Stimulated activated effector memory CD8-positive, alpha-beta T cell treated with anti-CD3 and anti-CD28 coated beads, Interleukin-12 subunit alpha, Interleukin-12 subunit beta, amount 100 ng/mL, for 72 hours (primary cell): ENCODE measurements around the gene SUOX.
"Not testable (repeated sequence)": the region's sequence is repeated elsewhere in the genome, so short reads cannot be mapped to it uniquely, and the experiment has no call there.

Experiments used
- ATAC-seq: fragments of 150-1000 bp; cut with Tn5 transposase; 2 replicates; pipeline ENCODE4 v1.10.0; 2021
- DNase-seq, 2 donors: peaks; one replicate each; pipeline ENCODE4 v3.0.0; 2021 to 2022; ENCODE audit warnings: low spot score in 2 of 2
- H3K27ac Mint-ChIP-seq: one replicate; pipeline ENCODE4 v1.8.0; 2022; ENCODE audit warnings: mild to moderate bottlenecking, mixed read lengths
- H3K36me3 Mint-ChIP-seq: one replicate; pipeline ENCODE4 v1.8.0; 2022; ENCODE audit warnings: mild to moderate bottlenecking, mixed read lengths
- H3K4me1 Mint-ChIP-seq: one replicate; pipeline ENCODE4 v1.8.0; 2022; ENCODE audit warnings: mixed read lengths
- H3K4me3 Mint-ChIP-seq: one replicate; pipeline ENCODE4 v1.8.0; 2022; ENCODE audit warnings: mild to moderate bottlenecking, mixed read lengths
- H3K9me3 Mint-ChIP-seq: one replicate; pipeline ENCODE4 v1.8.0; 2022; ENCODE audit warnings: mixed read lengths

Gene SUOX

GRCh38 chr12:55973599-55974307, 23.3 kb upstream of the SUOX start, which contains the start of gene RAB5B:
Gene RAB5B (plus strand): TSS chr12:55974078. CDS start chr12:55986961, 12,883 bp downstream.
- Mint-ChIP-seq H3K9me3 (no peaks in the 10 kb centered on the region), H3K4me3 (no peak within 1 kb of the TSS), H3K4me1 (peaks cover 23% of the 10 kb centered on the region), H3K36me3 (peaks cover 7% of the 10 kb centered on the region), H3K27ac (no peak within 1 kb of the TSS)
- ATAC-seq: peak; percentile 96
- peak; percentile 85 to 97 for DNase-seq

- Mint-ChIP-seq H3K4me1 (peaks cover 28% of the 10 kb centered on the region), H3K4me3 (no peak overlapping the region), H3K36me3 (peaks cover 13% of the 10 kb centered on the region), H3K9me3 (no peaks in the 10 kb centered on the region), H3K27ac (no peak overlapping the region)
- ATAC-seq: peak; percentile 46
- DNase-seq: no peak
These were observed 22.8 kb upstream of the SUOX start for GRCh38 chr12:55974308-55974730.

GRCh38 chr12:55978393-55978792, 18.7 kb upstream of the SUOX start:
- DNase-seq (no peak), ATAC-seq (no peak)
- Mint-ChIP-seq H3K36me3 (peaks cover 49% of the 10 kb centered on the region), H3K4me3 (no peak overlapping the region), H3K4me1 (peaks cover 37% of the 10 kb centered on the region), H3K27ac (no peak overlapping the region), H3K9me3 (no peaks in the 10 kb centered on the region)

- Mint-ChIP-seq H3K9me3 (no peaks in the 10 kb centered on the region), H3K4me3 (no peak overlapping the region), H3K36me3 (peaks cover 56% of the 10 kb centered on the region), H3K27ac (peak overlapping the region; percentile 43), H3K4me1 (peaks cover 37% of the 10 kb centered on the region)
- ATAC-seq (no peak), DNase-seq (no peak)
These were observed 18.0 kb upstream of the SUOX start for GRCh38 chr12:55979069-55979468.

GRCh38 chr12:55981882-55982281, 15.2 kb upstream of the SUOX start:
- H3K36me3 Mint-ChIP-seq: peaks cover 80% of the 10 kb centered on the region
- not testable (repeated sequence) for DNase-seq

GRCh38 chr12:55982319-55982936, 14.6 kb upstream of the SUOX start:
- no peak overlapping the region for H3K27ac Mint-ChIP-seq

More at GRCh38 chr12:55981882-55982281, 15.2 kb upstream of the SUOX start:
- not testable (repeated sequence) for H3K9me3 Mint-ChIP-seq, H3K4me3 Mint-ChIP-seq, H3K27ac Mint-ChIP-seq, ATAC-seq
- peaks cover 30% of the 10 kb centered on the region for H3K4me1 Mint-ChIP-seq

GRCh38 chr12:55983232-55983842, 13.7 kb upstream of the SUOX start:
- DNase-seq: no peak
- Mint-ChIP-seq H3K4me1 (peaks cover 16% of the 10 kb centered on the region), H3K27ac (peak overlapping the region; percentile 48), H3K4me3 (no peak overlapping the region), H3K9me3 (no peaks in the 10 kb centered on the region), H3K36me3 (peaks cover 92% of the 10 kb centered on the region)
- ATAC-seq: no peak

More at GRCh38 chr12:55982319-55982936, 14.6 kb upstream of the SUOX start:
- ATAC-seq (no peak), DNase-seq (no peak)
- H3K4me1 Mint-ChIP-seq: peaks cover 26% of the 10 kb centered on the region
- H3K4me3 Mint-ChIP-seq: no peak overlapping the region
- peaks cover 86% of the 10 kb centered on the region for H3K36me3 Mint-ChIP-seq
- no peaks in the 10 kb centered on the region for H3K9me3 Mint-ChIP-seq

GRCh38 chr12:55984861-55985260, 12.2 kb upstream of the SUOX start:
- DNase-seq (no peak), ATAC-seq (no peak)
- Mint-ChIP-seq H3K4me3 (no peak overlapping the region), H3K4me1 (peaks cover 7% of the 10 kb centered on the region), H3K36me3 (peaks cover 95% of the 10 kb centered on the region), H3K27ac (no peak overlapping the region), H3K9me3 (no peaks in the 10 kb centered on the region)

GRCh38 chr12:55985341-55985740, 11.7 kb upstream of the SUOX start:
- Mint-ChIP-seq H3K27ac (peak overlapping the region; percentile 50), H3K9me3 (no peaks in the 10 kb centered on the region), H3K4me1 (peaks cover 2% of the 10 kb centered on the region), H3K36me3 (peaks cover 96% of the 10 kb centered on the region), H3K4me3 (no peak overlapping the region)
- ATAC-seq: no peak
- no peak for DNase-seq

GRCh38 chr12:55985976-55986375, 11.1 kb upstream of the SUOX start:
- H3K9me3 Mint-ChIP-seq, ATAC-seq, DNase-seq, H3K4me3 Mint-ChIP-seq, H3K4me1 Mint-ChIP-seq: not testable (repeated sequence)
- H3K36me3 Mint-ChIP-seq: peaks cover 96% of the 10 kb centered on the region
- H3K27ac Mint-ChIP-seq: peak overlapping the region; percentile 50

GRCh38 chr12:55991110-55991509, 6.0 kb upstream of the SUOX start:
- Mint-ChIP-seq H3K27ac (no peak overlapping the region), H3K4me1 (peaks cover 3% of the 10 kb centered on the region), H3K36me3 (peaks cover 100% of the 10 kb centered on the region), H3K4me3 (no peak overlapping the region), H3K9me3 (no peaks in the 10 kb centered on the region)
- no peak for DNase-seq
- no peak for ATAC-seq

GRCh38 chr12:55993230-55993853, 3.7 kb upstream of the SUOX start:
- no peaks in the 10 kb centered on the region for H3K9me3 Mint-ChIP-seq
- H3K4me3 Mint-ChIP-seq: no peak overlapping the region
- H3K4me1 Mint-ChIP-seq: peaks cover 15% of the 10 kb centered on the region
- peaks cover 77% of the 10 kb centered on the region for H3K36me3 Mint-ChIP-seq
- ATAC-seq (no peak), DNase-seq (no peak)
- peak overlapping the region; percentile 81 for H3K27ac Mint-ChIP-seq

GRCh38 chr12:55995366-55995765, 1.7 kb upstream of the SUOX start:
- Mint-ChIP-seq H3K4me1 (peaks cover 15% of the 10 kb centered on the region), H3K27ac (no peak overlapping the region), H3K4me3 (no peak overlapping the region), H3K36me3 (peaks cover 57% of the 10 kb centered on the region), H3K9me3 (no peaks in the 10 kb centered on the region)
- DNase-seq (no peak), ATAC-seq (no peak)

- ATAC-seq (peak; percentile 60), DNase-seq (peak; percentile 48 to 68)
- Mint-ChIP-seq H3K9me3 (no peaks in the 10 kb centered on the region), H3K4me3 (peak overlapping the region; percentile 57), H3K4me1 (peaks cover 15% of the 10 kb centered on the region), H3K27ac (no peak overlapping the region), H3K36me3 (peaks cover 48% of the 10 kb centered on the region)
These were observed 818 bp upstream of the SUOX start for GRCh38 chr12:55996201-55996714.

- Mint-ChIP-seq H3K4me1 (peaks cover 15% of the 10 kb centered on the region), H3K36me3 (peaks cover 36% of the 10 kb centered on the region), H3K9me3 (no peaks in the 10 kb centered on the region), H3K27ac (no peak overlapping the region), H3K4me3 (peak overlapping the region; percentile 57)
- DNase-seq (no peak), ATAC-seq (no peak)
These were observed 421 bp downstream of the SUOX start for GRCh38 chr12:55997535-55997859.
